ENCODE data around the gene GPBP1. TPM values are rescaled to one million over a fixed set of nuclear protein-coding genes. Genes with fewer than 3 reads are reported as not detected.

The GPBP1 gene
- total and polyA plus RNA-seq, 9 of the 15 experiments (the other 6 are each of a cell fraction or from before 2014, with no cell fraction given) = 31.0 to 109 (median 68.4) TPM

DNA sequence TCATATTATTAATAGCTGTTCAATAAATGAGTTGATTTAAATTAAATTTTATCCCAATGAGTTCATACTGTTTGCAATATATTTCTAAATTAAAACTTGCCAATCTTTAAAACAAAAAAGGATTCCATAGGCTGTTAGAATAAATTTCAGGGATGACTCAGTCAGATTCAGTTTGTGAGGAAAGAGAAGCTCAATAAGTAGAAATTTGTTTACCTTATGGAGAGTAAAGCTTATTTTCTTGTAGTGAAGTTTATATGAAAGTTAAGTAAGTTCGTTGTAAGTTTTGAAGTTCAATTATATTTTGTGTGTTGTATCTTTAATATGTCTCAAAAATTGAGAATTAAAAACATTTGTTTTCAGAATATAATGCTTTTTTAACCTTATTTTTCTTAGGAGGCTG, 29.0 kb downstream of the GPBP1 start:
- ChIA-PET POLR2A (interaction anchor here (0.5 to 1.5 kb wide), 3 partner anchors 29 to 293 kb away, joined by 3 to 5 read pairs (median 3); partner anchors contain the start of gene SETD9), CTCF (ENCODE audit: low intra/inter-chr PET ratio) (no interaction called here)
- TF ChIP-seq MXD1 (CRISPR knock-in tag; IDR thresholded peaks at IDR 0.05; ENCODE audit: borderline replicate concordance, poor library complexity, severe bottlenecking) (no peak), ZBTB49 (CRISPR knock-in tag; IDR thresholded peaks at IDR 0.05; ENCODE audit: borderline replicate concordance) (no peak), PHTF2 (CRISPR knock-in tag; IDR thresholded peaks at IDR 0.05) (no peak), PTBP1 (IDR thresholded peaks at IDR 0.05; ENCODE audit: low read depth, low read length) (no peak), TCF7 (IDR thresholded peaks at IDR 0.05; ENCODE audit: borderline replicate concordance) (no peak), ELF4 (CRISPR knock-in tag; IDR thresholded peaks at IDR 0.05) (no peak), ZNF133 (CRISPR knock-in tag; IDR thresholded peaks at IDR 0.05) (no peak), LEF1 (IDR thresholded peaks at IDR 0.05) (no peak), TOE1 (IDR thresholded peaks at IDR 0.05; ENCODE audit: borderline replicate concordance) (no peak), TOE1 (CRISPR knock-in tag; IDR thresholded peaks at IDR 0.05; ENCODE audit: borderline replicate concordance, low read depth) (no peak), KLF1 (tag; IDR thresholded peaks at IDR 0.05) (no peak), ZNF212 (CRISPR knock-in tag; IDR thresholded peaks at IDR 0.05) (no peak), DDX20 (tag; IDR thresholded peaks at IDR 0.05; ENCODE audit: low read depth) (no peak), MXI1 (IDR thresholded peaks at IDR 0.05; ENCODE audit: low read depth, low read length) (no peak), ID3 (CRISPR knock-in tag; IDR thresholded peaks at IDR 0.05) (no peak), ID3 (tag; IDR thresholded peaks at IDR 0.05) (no peak)
- no TSS peak for BruUV-seq (replicated peaks)
- in situ Hi-C loops (cut with MboI) = no loop called here
- Histone ChIP-seq H4K20me1 (replicated peaks; ENCODE audit: control insufficient read depth, insufficient read depth, low read length) (peaks cover 23% of the 10 kb centered on the region), H3K9ac (ENCODE audit: insufficient read depth in 1 of 2, low read depth in 2 of 2, low read length in 2 of 2) (no peak overlapping the region), H3K4me1 (replicated peaks in 1 of 2; ENCODE audit: control insufficient read depth in 2 of 2, insufficient read depth in 2 of 2, low read length in 2 of 2) (peaks cover 0 to 14% of the 10 kb centered on the region in 2 experiments; a peak in 4 of 5 replicates), H3K4me3 (no peak overlapping the region), H3K9me3 (replicated peaks; ENCODE audit: control insufficient read depth, insufficient read depth, low read depth, low read length) (no peaks in the 10 kb centered on the region), H3K4me2 (ENCODE audit: insufficient read depth, low read length) (no peak overlapping the region), H3K36me3 (ENCODE audit: control insufficient read depth, insufficient read depth, low read length) (peaks cover 20% of the 10 kb centered on the region; the same call in 1 of the 3 replicates), H3K27me3 (ENCODE audit: control insufficient read depth in 2 of 2, insufficient read depth in 2 of 2, low read length in 2 of 2) (no peaks in the 10 kb centered on the region), H3K9me1 (ENCODE audit: control insufficient read depth, insufficient read depth, low read length) (no peaks in the 10 kb centered on the region), H3K79me2 (ENCODE audit: control insufficient read depth, insufficient read depth, low read length) (peaks cover 100% of the 10 kb centered on the region), H2AFZ (ENCODE audit: low read depth, low read length) (no peak overlapping the region), H3K27ac (ENCODE audit: extremely low read depth, low read depth, low read length) (no peak overlapping the region)
- ATAC-seq = no peak
- no peak for FAIRE-seq
- intact Hi-C loops (cut with micrococcal nuclease) = no loop called here
- DNase-seq (ENCODE audit: extremely low read depth in 1 of 4, low spot score in 3 of 4) = no peak
- 24% methylated on average over 1 of the region's 1 CpG for WGBS (ENCODE audit: insufficient coverage, low coverage, missing lambda C conversion rate)
